PC-9 (cell line): Measurements from ENCODE around the gene TERT. TPM values are rescaled to one million over a fixed set of nuclear protein-coding genes. Genes with fewer than 3 reads are reported as not detected.

Experiments
- BruUV-seq: library from RNA; stranded (reverse); fragments of 400-500 nt; replicated peaks from 2 replicates; lab custom pipeline; 2021; lab: Mats Ljungman, UMichigan
- CTCF ChIA-PET: fragments of 300-600 bp; sonication (Branson Sonifier 250); formaldehyde crosslinking; loops from one replicate; lab custom pipeline; 2022; ENCODE audit warnings: antibody characterized with exemption; lab: Charles Lee
- POLR2A ChIA-PET: fragments of 300-600 bp; sonication (Branson Sonifier 250); formaldehyde crosslinking; loops from one replicate; lab custom pipeline; 2022; ENCODE audit warnings: antibody characterized with exemption; ENCODE audit not compliant: unreplicated experiment; lab: Charles Lee
- DNase-seq, 2 experiments: peaks; one replicate each; pipeline versions ENCODE4 v3.0.0 to v3.0.0-alpha.2; 2015 to 2022; ENCODE audit warnings: mixed read lengths in 1 of 2
- H2AFZ ChIP-seq: fragments of 200-600 bp; sonication (generic); 2 replicates; pipeline ENCODE4 v1.8.1; 2017; ENCODE audit warnings: antibody characterized with exemption
- H3F3A ChIP-seq: fragments of 200-600 bp; sonication (generic); 2 replicates; pipeline ENCODE4 v1.8.1; 2017; ENCODE audit warnings: antibody characterized with exemption, mild to moderate bottlenecking, low read depth; ENCODE audit not compliant: insufficient read depth
- H3K27ac ChIP-seq: fragments of 200-600 bp; sonication (generic); 2 replicates; pipeline ENCODE4 v1.6.1; 2016; ENCODE audit warnings: mixed run types
- H3K27me3 ChIP-seq: fragments of 200-600 bp; sonication (generic); 2 replicates; pipeline ENCODE4 v1.6.1; 2016; ENCODE audit warnings: low read depth, mixed run types; ENCODE audit not compliant: insufficient read depth
- H3K36me3 ChIP-seq: fragments of 200-600 bp; sonication (generic); 2 replicates; pipeline ENCODE4 v1.6.1; 2016; ENCODE audit warnings: low read depth, mixed run types
- H3K4me1 ChIP-seq: fragments of 200-600 bp; sonication (generic); replicated peaks from 2 replicates; pipeline ENCODE4 v1.6.1; 2016; ENCODE audit warnings: mixed run types; ENCODE audit not compliant: insufficient read depth
- H3K4me2 ChIP-seq: fragments of 200-600 bp; sonication (generic); 2 replicates; pipeline ENCODE4 v1.6.1; 2017; ENCODE audit warnings: mixed run types
- H3K4me3 ChIP-seq: fragments of 200-600 bp; sonication (generic); 2 replicates; pipeline ENCODE4 v1.6.1; 2016; ENCODE audit warnings: mixed run types
- H3K79me2 ChIP-seq: fragments of 200-600 bp; sonication (generic); 2 replicates; pipeline ENCODE4 v1.6.1; 2017; ENCODE audit warnings: low read depth, mixed run types
- H3K9me2 ChIP-seq: fragments of 200-600 bp; sonication (generic); 2 replicates; pipeline ENCODE4 v1.8.1; 2017; ENCODE audit warnings: mild to moderate bottlenecking; ENCODE audit not compliant: insufficient read depth
- H3K9me3 ChIP-seq: fragments of 200-600 bp; sonication (generic); 2 replicates; pipeline ENCODE4 v1.8.1; 2016; ENCODE audit warnings: low read depth; ENCODE audit not compliant: insufficient read depth
- H4K20me1 ChIP-seq: fragments of 200-600 bp; sonication (generic); 2 replicates; pipeline ENCODE4 v1.8.1; 2017; ENCODE audit not compliant: insufficient read depth
- CTCF ChIP-seq: fragments of 200-600 bp; sonication (generic); conservative IDR thresholded peaks from 2 replicates; pipeline ENCODE4 v1.6.1; 2017; ENCODE audit warnings: mixed run types, antibody characterized with exemption, mild to moderate bottlenecking, moderate library complexity
- EZH2 ChIP-seq: fragments of 200-600 bp; sonication (generic); IDR thresholded peaks from 2 replicates; pipeline ENCODE4 v1.8.0; 2017; ENCODE audit warnings: antibody characterized with exemption, low read depth
- intact Hi-C: fragments of 100-400 bp; cut with micrococcal nuclease; formaldehyde crosslinking; loops from one replicate; pipeline ENCODE4 v1.10.0; 2022; ENCODE audit not compliant: unreplicated experiment
- total RNA-seq: library from RNA; stranded (reverse); gene quantifications from 2 replicates; pipeline ENCODE4 v1.2.3, GENCODE V29; 2021

TERT gene
- total RNA-seq, 1 experiment from 2014 or later, result 0.74 TPM

- Histone ChIP-seq H3K9me2 (no peaks in the 10 kb centered on the region), H3K79me2 (no peaks in the 10 kb centered on the region), H3K27me3 (peaks cover 81% of the 10 kb centered on the region), H3K36me3 (no peaks in the 10 kb centered on the region), H3K9me3 (no peaks in the 10 kb centered on the region), H4K20me1 (peaks cover 29% of the 10 kb centered on the region), H2AFZ (no peak overlapping the region), H3K4me3 (no peak overlapping the region), H3K4me1 (no peaks in the 10 kb centered on the region), H3F3A (no peaks in the 10 kb centered on the region; the same call in 1 of the 2 replicates), H3K27ac (no peak overlapping the region), H3K4me2 (no peak overlapping the region)
- intact Hi-C loops, result loop anchor here (10.0 kb wide), 2 partner anchors 137 to 237 kb away; partner anchors contain the start of genes CLPTM1L and SLC6A3
- CTCF ChIA-PET, result interaction anchor here (0.5 to 0.9 kb wide), 3 partner anchors 40 to 440 kb away, joined by 3 to 8 read pairs (median 6); no protein-coding TSS in a partner anchor
- no peak for DNase-seq
- POLR2A ChIA-PET, result interaction anchor here (0.6 kb wide), 1 partner anchor 147 kb away, joined by 3 read pairs; no protein-coding TSS in a partner anchor
- TF ChIP-seq EZH2 (no peak), CTCF (no peak)
- BruUV-seq, result no TSS peak
These were observed 86.6 kb downstream of the TERT start for GRCh38 chr5:1208221-1208742.

- Histone ChIP-seq H3K79me2 (no peaks in the 10 kb centered on the region), H3K4me1 (no peaks in the 10 kb centered on the region), H3K27ac (no peak overlapping the region), H3K36me3 (no peaks in the 10 kb centered on the region), H2AFZ (no peak overlapping the region), H3K27me3 (peaks cover 89% of the 10 kb centered on the region), H3K9me3 (no peaks in the 10 kb centered on the region), H3F3A (no peaks in the 10 kb centered on the region; the same call in 1 of the 2 replicates), H3K4me3 (no peak overlapping the region), H3K4me2 (no peak overlapping the region), H4K20me1 (peaks cover 33% of the 10 kb centered on the region), H3K9me2 (no peaks in the 10 kb centered on the region)
- ChIA-PET POLR2A (no interaction called here), CTCF (no interaction called here)
- DNase-seq, result no peak
- TF ChIP-seq CTCF (no peak), EZH2 (no peak)
- intact Hi-C loops, result loop anchor here (10.0 kb wide), 2 partner anchors 137 to 237 kb away; partner anchors contain the start of genes CLPTM1L and SLC6A3
- BruUV-seq, result no TSS peak
These were observed 87.3 kb downstream of the TERT start for GRCh38 chr5:1207555-1207954.

GRCh38 chr5:1206521-1207412 is 88.1 kb downstream of the TERT start:
- no peak overlapping the region for H2AFZ ChIP-seq
- no TSS peak for BruUV-seq
- peak in 1 of 2 experiments; percentile 46 for DNase-seq
- H3K9me2 ChIP-seq, result no peaks in the 10 kb centered on the region
- no peaks in the 10 kb centered on the region; the same call in 1 of the 2 replicates for H3F3A ChIP-seq
- POLR2A ChIA-PET, result no interaction called here
- intact Hi-C loops, result loop anchor here (10.0 kb wide), 2 partner anchors 138 to 238 kb away; partner anchors contain the start of genes CLPTM1L and SLC6A3
- TF ChIP-seq CTCF (no peak), EZH2 (no peak)
- H3K79me2 ChIP-seq, result no peaks in the 10 kb centered on the region
- H3K4me2 ChIP-seq, result no peak overlapping the region
- no peaks in the 10 kb centered on the region for H3K4me1 ChIP-seq
- H3K27ac ChIP-seq, result no peak overlapping the region
- H3K9me3 ChIP-seq, result no peaks in the 10 kb centered on the region
- CTCF ChIA-PET, result no interaction called here
- H3K27me3 ChIP-seq, result peaks cover 97% of the 10 kb centered on the region
- no peak overlapping the region for H3K4me3 ChIP-seq
- H3K36me3 ChIP-seq, result no peaks in the 10 kb centered on the region
- peaks cover 33% of the 10 kb centered on the region for H4K20me1 ChIP-seq
